Duodenal mucosa (tissue), 2 donors: ENCODE data around the gene PARP1.

Experiments
- H3K27ac ChIP-seq: one replicate; pipeline ENCODE4 v1.7.0; 2013; ENCODE audit warnings: low read depth, low read length
- H3K27me3 ChIP-seq, 2 donors: one replicate each; pipeline ENCODE4 v1.7.0; 2013; ENCODE audit warnings: low read length in 2 of 2, control low read depth in 1 of 2; ENCODE audit not compliant: insufficient read depth in 2 of 2, control insufficient read depth in 1 of 2
- H3K36me3 ChIP-seq, 2 donors: one replicate each; pipeline ENCODE4 v1.7.0; 2013; ENCODE audit warnings: low read length in 2 of 2, control low read depth in 1 of 2; ENCODE audit not compliant: insufficient read depth in 2 of 2, control insufficient read depth in 1 of 2
- H3K4me1 ChIP-seq, 2 donors: one replicate each; pipeline ENCODE4 v1.7.0; 2013; ENCODE audit warnings: low read length in 2 of 2, control low read depth in 1 of 2; ENCODE audit not compliant: insufficient read depth in 2 of 2, control insufficient read depth in 1 of 2
- H3K4me3 ChIP-seq, 2 donors: one replicate each; pipeline ENCODE4 v1.7.0; 2013; ENCODE audit warnings: low read length in 2 of 2, low read depth in 1 of 2
- H3K9ac ChIP-seq, 2 donors: one replicate each; pipeline ENCODE4 v1.7.0; 2013; ENCODE audit warnings: low read length in 2 of 2, low read depth in 1 of 2
- H3K9me3 ChIP-seq, 2 donors: one replicate each; pipeline ENCODE4 v1.7.0; 2013; ENCODE audit warnings: low read length in 2 of 2, control low read depth in 1 of 2; ENCODE audit not compliant: control insufficient read depth in 1 of 2

Gene PARP1

DNA sequence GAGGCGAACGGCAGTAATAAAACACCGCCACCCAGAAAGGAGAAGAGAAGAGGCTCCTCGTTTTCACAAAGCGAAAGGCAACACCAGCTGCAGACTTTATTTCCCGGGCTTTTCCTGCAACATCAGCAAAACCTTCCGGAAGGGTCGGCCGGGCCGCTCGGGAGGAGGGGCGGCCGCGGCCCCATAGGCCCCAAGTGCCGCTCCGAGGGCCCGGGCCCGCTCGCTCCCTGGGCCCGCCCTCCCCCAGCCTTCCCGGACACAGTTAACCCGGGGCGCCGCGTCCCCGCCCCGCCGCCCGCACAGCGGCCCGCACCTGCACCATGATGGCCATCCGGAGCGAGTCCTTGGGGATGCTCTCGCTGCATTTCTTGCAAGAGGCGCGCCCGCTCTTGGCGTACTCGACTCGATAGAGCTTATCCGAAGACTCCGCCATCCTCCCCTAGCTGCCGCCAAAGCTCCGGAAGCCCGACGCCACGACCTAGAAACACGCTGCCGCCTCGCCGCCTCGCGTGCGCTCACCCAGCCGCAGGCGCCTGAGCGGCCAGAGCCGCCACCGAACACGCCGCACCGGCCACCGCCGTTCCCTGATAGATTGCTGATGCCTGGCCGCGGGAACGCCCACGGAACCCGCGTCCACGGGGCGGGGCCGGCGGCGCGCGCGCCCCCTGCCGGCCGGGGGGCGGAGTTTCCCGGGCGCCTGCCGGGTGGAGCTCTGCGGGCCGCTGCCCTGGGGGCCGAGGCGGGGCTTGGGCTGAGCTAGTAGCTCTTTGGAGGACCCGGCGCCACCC lies at the start of gene PARP1:
TSS of gene PARP1 (minus strand) at position 597 of the 788 bp plus-strand sequence. CDS start at position 433, 164 bp downstream.
- Histone ChIP-seq H3K36me3 (peaks cover 0 to 3% of the 10 kb centered on the region in 2 donors), H3K27ac (peak within 1 kb of the TSS; percentile 73), H3K9ac (peak within 1 kb of the TSS; percentile 14 to 67)

GRCh38 chr1:226457307-226457712 lies 49.4 kb upstream of the PARP1 start:
- no peak overlapping the region for H3K27ac ChIP-seq
- no peak overlapping the region for H3K9ac ChIP-seq
- no peaks in the 10 kb centered on the region for H3K9me3 ChIP-seq
- no peaks in the 10 kb centered on the region for H3K36me3 ChIP-seq
- no peaks in the 10 kb centered on the region for H3K4me1 ChIP-seq
- H3K4me3 ChIP-seq = no peak overlapping the region
- H3K27me3 ChIP-seq = peaks cover 0 to 4% of the 10 kb centered on the region in 2 donors

More for the DNA sequence above, at the start of gene PARP1:
- Histone ChIP-seq H3K4me1 (peaks cover 26 to 35% of the 10 kb centered on the region in 2 donors), H3K4me3 (peak within 1 kb of the TSS; percentile 64 to 77), H3K27me3 (no peaks in the 10 kb centered on the region), H3K9me3 (no peaks in the 10 kb centered on the region)

DNA sequence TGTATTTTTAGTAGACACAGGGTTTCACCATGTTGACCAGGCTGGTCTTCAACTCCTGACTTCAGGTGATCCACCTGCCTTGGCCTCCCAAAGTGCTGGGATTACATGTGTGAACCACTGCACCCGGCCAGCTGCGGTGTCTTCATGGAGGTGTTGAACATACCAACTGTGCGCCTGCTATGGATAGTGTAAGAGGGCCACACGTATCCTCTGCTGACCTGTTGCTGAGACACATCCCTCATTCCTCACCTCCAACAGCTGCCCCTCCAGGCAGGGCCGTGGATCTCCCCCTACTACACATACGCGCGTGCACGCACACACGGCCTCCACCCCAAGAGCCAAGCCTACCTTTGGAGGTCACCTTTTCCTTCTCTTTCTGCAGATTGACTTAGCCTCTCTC lies 48.0 kb upstream of the PARP1 start:
- no peaks in the 10 kb centered on the region for H3K36me3 ChIP-seq
- H3K9ac ChIP-seq = no peak overlapping the region
- no peak overlapping the region for H3K4me3 ChIP-seq
- H3K9me3 ChIP-seq = no peaks in the 10 kb centered on the region
- peaks cover 0 to 4% of the 10 kb centered on the region in 2 donors for H3K27me3 ChIP-seq
- no peaks in the 10 kb centered on the region for H3K4me1 ChIP-seq
- no peak overlapping the region for H3K27ac ChIP-seq

DNA sequence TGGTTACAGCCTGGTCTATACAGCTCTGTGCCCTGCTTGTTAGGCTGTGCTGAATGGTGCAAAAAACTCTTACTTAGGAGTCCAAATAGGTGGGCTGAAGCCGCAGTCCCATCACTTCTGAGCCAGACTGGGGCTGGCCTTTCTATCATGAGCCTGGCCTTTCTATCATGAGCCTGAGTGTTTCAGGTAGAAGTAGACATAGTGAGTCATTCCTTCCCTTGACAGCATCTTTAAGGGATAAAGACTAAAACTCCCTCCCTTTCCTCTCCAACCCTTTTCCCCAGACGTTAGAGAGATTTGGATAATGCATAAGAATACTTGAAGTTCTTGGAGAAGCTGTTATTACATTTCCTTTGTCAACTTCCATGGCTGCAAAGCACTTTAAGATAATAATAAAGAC lies 46.5 kb upstream of the PARP1 start:
- Histone ChIP-seq H3K27me3 (peaks cover 0 to 4% of the 10 kb centered on the region in 2 donors), H3K9me3 (no peaks in the 10 kb centered on the region), H3K9ac (no peak overlapping the region), H3K36me3 (no peaks in the 10 kb centered on the region), H3K27ac (no peak overlapping the region), H3K4me3 (no peak overlapping the region), H3K4me1 (no peaks in the 10 kb centered on the region)

DNA sequence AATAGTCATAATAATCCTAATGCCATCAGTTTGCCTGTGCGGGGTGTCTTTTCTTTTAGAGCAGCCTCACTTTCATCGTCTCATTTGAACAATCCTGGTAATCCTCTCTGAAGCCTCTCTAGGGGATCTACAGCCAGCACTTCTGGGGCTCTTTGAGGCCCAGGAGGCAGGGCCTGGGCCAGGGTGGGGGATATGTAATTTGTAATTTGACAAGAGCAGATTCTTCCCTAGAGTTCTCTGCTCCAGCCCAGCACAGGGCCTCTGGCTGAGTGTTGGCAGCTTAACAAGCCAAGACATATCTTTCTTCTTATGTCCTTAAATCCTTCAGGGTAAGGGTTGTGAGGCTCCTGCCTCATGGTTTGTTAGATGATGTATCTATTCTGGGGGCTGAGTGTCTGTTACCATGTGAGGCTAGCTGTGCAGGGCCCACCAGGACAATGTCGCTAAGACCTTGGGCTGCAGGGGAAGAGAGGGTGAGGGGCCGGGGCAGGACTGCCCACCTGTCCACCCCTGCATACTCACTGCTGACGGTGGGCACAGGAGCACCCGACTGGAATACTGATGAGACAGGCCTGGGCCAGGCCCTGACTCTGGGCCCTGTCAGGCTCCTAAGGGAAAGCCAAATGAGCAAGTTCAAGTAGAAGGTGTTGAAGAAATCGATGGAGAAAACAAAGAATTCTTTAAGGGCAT lies 45.3 kb upstream of the PARP1 start:
- Histone ChIP-seq H3K36me3 (no peaks in the 10 kb centered on the region), H3K4me3 (no peak overlapping the region), H3K4me1 (no peaks in the 10 kb centered on the region), H3K9ac (no peak overlapping the region), H3K27me3 (peaks cover 0 to 4% of the 10 kb centered on the region in 2 donors), H3K27ac (no peak overlapping the region), H3K9me3 (no peaks in the 10 kb centered on the region)

- no peaks in the 10 kb centered on the region for H3K36me3 ChIP-seq
- no peaks in the 10 kb centered on the region for H3K9me3 ChIP-seq
- H3K27ac ChIP-seq = no peak overlapping the region
- H3K27me3 ChIP-seq = no peaks in the 10 kb centered on the region
- H3K9ac ChIP-seq = no peak overlapping the region
- peaks cover 0 to 2% of the 10 kb centered on the region in 2 donors for H3K4me1 ChIP-seq
- no peak overlapping the region for H3K4me3 ChIP-seq
Measured at GRCh38 chr1:226450688-226451087, 42.8 kb upstream of the PARP1 start.

DNA sequence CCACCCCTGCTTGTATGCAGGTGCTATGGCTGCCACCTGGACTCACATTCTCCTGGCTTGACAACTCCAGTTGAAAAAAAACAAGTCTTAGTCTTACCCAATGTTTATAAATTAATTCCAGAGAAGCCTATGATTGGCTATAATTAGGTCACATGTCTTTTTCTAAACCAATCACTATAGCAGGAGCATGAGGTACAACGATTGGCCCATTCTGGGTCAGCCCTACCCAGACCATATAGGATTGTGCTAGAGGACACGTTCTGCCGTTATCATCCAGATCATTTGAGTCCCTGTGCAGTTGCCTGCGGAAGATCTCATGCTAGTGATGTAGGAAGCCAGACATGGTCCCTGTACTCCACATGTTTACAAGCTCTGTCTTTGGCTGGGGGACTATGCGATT lies 41.9 kb upstream of the PARP1 start:
- H3K4me3 ChIP-seq = no peak overlapping the region
- H3K9ac ChIP-seq = no peak overlapping the region
- H3K4me1 ChIP-seq = peaks cover 0 to 8% of the 10 kb centered on the region in 2 donors
- no peaks in the 10 kb centered on the region for H3K27me3 ChIP-seq
- no peak overlapping the region for H3K27ac ChIP-seq
- H3K9me3 ChIP-seq = no peaks in the 10 kb centered on the region
- H3K36me3 ChIP-seq = no peaks in the 10 kb centered on the region

DNA sequence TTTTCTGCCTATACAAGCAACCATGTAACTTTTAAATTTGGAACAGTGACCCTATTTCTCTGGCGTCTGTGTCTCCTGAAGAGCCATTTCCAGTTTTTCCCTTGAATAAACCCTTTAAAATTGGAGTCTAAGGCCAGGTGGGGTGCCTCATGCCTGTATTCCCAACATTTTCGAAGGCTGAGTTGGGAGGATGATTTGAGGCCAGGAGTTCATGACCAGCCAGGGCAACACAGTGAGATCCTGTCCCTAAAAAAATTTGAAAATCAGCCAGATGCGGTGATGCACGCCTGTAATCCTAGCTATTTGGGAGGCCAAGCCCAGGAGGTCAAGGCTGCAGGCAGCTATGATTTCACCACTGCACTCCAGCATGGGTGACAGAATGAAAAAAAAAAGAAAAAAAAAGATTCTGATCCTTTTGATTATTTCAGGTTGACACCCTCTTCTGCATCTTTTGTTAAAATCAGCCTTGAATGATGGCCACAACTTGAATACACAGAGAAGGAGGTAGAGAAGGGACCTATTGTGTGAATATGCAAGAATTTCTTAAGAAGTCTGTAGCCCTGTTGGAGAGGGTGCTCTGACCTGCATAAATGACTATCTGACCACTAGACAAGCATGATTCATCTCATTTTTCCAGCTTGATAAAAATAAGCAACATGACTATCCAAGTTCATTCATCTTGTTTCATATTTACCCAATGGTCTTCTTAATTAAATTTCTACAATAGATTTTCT lies 40.2 kb upstream of the PARP1 start:
- no peaks in the 10 kb centered on the region for H3K27me3 ChIP-seq
- H3K36me3 ChIP-seq = no peaks in the 10 kb centered on the region
- no peak overlapping the region for H3K9ac ChIP-seq
- H3K9me3 ChIP-seq = no peaks in the 10 kb centered on the region
- no peak overlapping the region for H3K27ac ChIP-seq
- peaks cover 0 to 8% of the 10 kb centered on the region in 2 donors for H3K4me1 ChIP-seq
- H3K4me3 ChIP-seq = no peak overlapping the region

DNA sequence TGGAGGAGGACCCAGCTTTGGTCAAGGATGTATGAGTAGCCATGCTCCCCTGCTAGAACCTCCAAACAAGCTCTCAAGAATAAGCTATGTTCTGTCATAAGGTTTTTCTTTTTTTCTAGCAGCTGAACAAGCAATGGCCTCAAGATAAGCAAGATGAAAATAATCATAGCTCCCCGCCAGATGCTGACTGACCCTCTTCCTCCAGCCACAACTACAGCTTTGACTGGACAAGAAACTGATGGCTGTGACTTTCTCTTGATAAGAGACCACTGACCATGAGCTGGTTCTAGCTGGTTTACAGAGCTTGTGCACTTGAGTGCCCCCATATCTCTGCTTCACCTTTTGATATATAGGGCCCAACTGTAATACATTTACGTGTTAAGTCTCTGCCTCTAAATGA lies 38.2 kb upstream of the PARP1 start:
- Histone ChIP-seq H3K27ac (no peak overlapping the region), H3K4me3 (no peak overlapping the region), H3K36me3 (no peaks in the 10 kb centered on the region), H3K9me3 (no peaks in the 10 kb centered on the region), H3K4me1 (peaks cover 0 to 8% of the 10 kb centered on the region in 2 donors), H3K9ac (no peak overlapping the region), H3K27me3 (no peaks in the 10 kb centered on the region)

- H3K27ac ChIP-seq = no peak overlapping the region
- H3K9ac ChIP-seq = no peak overlapping the region
- no peaks in the 10 kb centered on the region for H3K36me3 ChIP-seq
- no peaks in the 10 kb centered on the region for H3K9me3 ChIP-seq
- no peak overlapping the region for H3K4me3 ChIP-seq
- peaks cover 0 to 8% of the 10 kb centered on the region in 2 donors for H3K4me1 ChIP-seq
- no peaks in the 10 kb centered on the region for H3K27me3 ChIP-seq
Measured at GRCh38 chr1:226444901-226445300, 37.0 kb upstream of the PARP1 start.
